ENCODE data around the gene FAM13A.

GRCh38 chr4:88911246-88912212 lies 145.5 kb downstream of the FAM13A start:
- TF ChIP-seq POLR2AphosphoS5 (IDR thresholded peaks at IDR 0.05; ENCODE audit: insufficient read depth, low read depth, low read length): no peak
- TF ChIP-seq, protein P1, sequence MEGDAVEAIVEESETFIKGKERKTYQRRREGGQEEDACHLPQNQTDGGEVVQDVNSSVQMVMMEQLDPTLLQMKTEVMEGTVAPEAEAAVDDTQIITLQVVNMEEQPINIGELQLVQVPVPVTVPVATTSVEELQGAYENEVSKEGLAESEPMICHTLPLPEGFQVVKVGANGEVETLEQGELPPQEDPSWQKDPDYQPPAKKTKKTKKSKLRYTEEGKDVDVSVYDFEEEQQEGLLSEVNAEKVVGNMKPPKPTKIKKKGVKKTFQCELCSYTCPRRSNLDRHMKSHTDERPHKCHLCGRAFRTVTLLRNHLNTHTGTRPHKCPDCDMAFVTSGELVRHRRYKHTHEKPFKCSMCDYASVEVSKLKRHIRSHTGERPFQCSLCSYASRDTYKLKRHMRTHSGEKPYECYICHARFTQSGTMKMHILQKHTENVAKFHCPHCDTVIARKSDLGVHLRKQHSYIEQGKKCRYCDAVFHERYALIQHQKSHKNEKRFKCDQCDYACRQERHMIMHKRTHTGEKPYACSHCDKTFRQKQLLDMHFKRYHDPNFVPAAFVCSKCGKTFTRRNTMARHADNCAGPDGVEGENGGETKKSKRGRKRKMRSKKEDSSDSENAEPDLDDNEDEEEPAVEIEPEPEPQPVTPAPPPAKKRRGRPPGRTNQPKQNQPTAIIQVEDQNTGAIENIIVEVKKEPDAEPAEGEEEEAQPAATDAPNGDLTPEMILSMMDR (IDR thresholded peaks at IDR 0.05; ENCODE audit: extremely low read depth in 1 of 2, insufficient read depth in 1 of 2, low read depth in 1 of 2, low read length in 2 of 2): no peak
- TF ChIP-seq EZH2 (IDR thresholded peaks at IDR 0.05; ENCODE audit: borderline replicate concordance, low read depth, low read length, severe bottlenecking): no peak
